GM18907 (cell line): ENCODE data around the gene EDDM3A.

Experiments
- ATAC-seq: cut with Tn5 transposase; IDR thresholded peaks from one replicate; pipeline ENCODE4 v1.9.1; 2021; ENCODE audit warnings: mild to moderate bottlenecking, moderate library complexity; ENCODE audit not compliant: unreplicated experiment

The EDDM3A gene

DNA sequence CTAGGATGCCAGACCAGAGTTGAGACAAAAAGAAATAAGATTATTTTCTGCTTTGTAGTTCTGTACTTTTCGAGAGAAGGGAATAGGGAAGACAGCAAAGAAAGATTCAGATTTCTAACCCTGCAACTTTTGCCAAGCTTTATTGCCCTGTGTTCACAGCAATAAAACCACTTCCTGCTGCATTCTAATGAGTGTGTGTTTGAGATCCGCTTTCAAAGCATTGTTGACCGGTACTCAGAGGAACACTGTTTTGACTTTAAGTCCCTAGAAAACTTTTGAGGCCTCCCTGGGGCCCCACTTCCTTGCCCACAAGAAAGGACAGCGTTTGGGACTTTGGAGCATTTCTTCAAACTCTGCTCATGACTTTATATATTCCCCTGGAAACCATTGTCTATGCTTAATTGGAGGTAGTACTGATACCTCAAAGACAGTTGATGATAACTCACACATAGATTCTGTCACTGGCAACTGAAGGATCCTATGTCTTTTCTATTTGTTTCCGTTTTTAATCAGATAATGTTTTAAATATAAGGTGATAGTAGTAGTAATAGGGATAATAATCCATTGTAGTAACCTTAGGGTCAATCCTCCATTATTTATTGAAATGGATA, 36.7 kb downstream of the EDDM3A start:
- peak; percentile 68 for ATAC-seq

DNA sequence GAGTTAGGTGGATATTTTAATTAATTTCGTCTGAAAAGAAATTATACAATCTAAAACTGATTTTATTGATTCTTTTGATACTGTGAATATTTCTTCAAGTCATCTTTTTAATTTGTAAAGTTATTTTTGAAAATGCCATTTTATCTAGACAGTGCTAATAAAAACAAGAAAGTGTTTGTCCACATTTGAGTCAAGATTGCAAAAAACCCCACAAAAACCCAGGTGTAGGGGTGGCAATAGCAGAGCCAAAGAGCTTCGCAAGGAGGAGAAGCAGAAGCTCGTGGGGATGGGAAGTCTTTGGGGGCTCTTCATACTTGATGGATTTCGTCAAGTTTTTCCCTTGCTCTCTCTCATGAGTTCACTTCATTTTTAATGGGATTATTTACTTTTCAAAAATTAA, 41.3 kb downstream of the EDDM3A start:
- no peak for ATAC-seq

DNA sequence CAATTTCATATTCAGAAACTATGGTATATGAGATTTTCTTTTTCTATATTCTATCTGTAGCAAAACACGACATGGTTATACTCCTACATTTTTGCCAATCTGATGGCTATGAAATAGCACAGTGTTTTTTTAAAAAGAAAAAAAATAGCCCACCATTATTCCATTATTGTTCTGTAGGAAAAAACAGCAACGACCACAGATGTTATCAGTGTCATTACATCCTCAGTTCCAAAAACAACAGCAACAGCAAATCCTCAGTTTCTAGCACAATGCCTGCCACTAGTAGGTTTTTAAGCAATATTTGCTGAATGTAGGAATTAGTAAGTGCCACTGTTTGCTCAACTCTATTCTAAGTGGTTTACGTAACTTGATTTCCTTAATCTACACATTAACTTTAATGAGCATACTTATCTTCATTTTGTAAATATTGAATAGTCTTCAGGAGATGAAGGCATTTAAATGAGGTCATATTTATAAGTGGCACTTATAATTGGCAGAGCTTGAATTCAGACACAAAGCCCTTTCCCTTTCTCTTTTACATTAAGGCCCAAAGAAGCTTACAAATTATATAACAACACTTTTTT, 43.6 kb downstream of the EDDM3A start:
- no peak for ATAC-seq

DNA sequence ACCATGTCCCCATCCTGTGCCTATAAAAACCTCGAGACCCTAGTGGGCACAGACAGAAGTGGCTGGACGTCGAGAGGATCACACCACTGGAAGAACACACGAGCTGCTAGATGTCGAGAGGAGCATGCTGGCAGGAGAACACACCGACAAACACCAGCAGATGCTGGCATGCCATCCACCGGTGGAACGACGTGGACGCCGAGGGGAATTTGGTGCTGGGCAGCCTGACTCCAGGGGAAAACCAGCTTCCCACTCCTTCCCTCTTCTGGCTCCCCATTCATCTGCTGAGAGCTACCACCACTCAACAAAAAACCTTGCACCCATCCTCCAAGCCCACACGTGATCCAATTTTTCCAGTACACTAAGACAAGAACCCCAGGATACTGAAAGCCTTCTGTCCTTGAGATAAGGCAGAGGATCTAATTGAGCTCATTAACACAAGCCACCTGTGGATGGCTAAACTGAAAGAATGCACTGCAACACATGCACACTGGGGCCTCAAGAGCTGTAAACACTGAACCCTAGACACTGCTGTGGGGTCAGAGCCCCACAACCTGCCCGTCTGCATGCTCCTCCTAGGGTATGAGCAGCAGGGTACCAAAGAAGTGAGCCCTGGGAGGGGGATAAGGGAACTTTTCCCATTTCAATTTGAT, 44.9 kb downstream of the EDDM3A start:
- no peak for ATAC-seq

- no peak for ATAC-seq
These were observed 45.5 kb downstream of the EDDM3A start for GRCh38 chr14:20791187-20791586.

GRCh38 chr14:20791597-20791996, 45.9 kb downstream of the EDDM3A start:
- no peak for ATAC-seq

DNA sequence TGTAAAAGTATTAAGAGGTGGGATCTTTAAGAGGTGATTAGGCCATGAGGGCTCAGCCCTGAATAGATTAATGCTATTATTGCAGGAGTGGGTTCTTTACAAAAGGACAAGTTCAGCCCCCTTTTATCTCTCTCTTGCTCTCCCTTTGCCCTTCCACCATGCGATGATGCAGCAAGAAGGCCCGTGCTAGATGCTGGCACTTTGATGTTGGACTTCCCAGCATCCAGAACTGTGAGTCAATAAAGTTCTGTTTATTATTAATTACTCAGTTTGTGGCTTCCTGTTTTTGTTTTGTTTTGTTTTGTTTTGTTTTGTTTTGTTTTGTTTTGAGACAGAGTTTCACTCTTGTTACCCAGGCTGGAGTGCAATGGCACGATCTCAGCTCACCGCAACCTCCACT, 46.9 kb downstream of the EDDM3A start:
- no peak for ATAC-seq

GRCh38 chr14:20794644-20795369, 49.1 kb downstream of the EDDM3A start:
- no peak for ATAC-seq

- no peak for ATAC-seq
These were observed 51.5 kb downstream of the EDDM3A start for GRCh38 chr14:20797164-20797563.
